H1 (cell line): ENCODE data around the gene MBD4. TPM values are rescaled to one million over a fixed set of nuclear protein-coding genes. Genes with fewer than 3 reads are reported as not detected.

Experiments used
- BACH1 ChIP-seq: IDR thresholded peaks from 2 replicates; pipeline ENCODE4 v1.6.1; 2012; ENCODE audit warnings: low read length, improper control_type of control experiment
- CBX5 ChIP-seq: fragments of 300-800, 300-1000 bp; sonication (generic); IDR thresholded peaks from 2 replicates; pipeline ENCODE4 v1.7.1; 2016; ENCODE audit warnings: antibody characterized with exemption, low read length, low read depth
- GTF2F1 ChIP-seq: IDR thresholded peaks from 2 replicates; pipeline ENCODE4 v1.6.1; 2012; ENCODE audit warnings: low read depth, low read length, improper control_type of control experiment, borderline replicate concordance
- polyA plus RNA-seq, 7 experiments: library from polyadenylated mRNA; depleted of rRNA in 3 of 7; stranded (reverse) in 5 of 7; unstranded in 2 of 7; fragments of >200 nt in 5 of 7; fragments of 200-250 nt in 2 of 7; gene quantifications; 1 replicate in 5 of 7; 2 replicates in 1 of 7; 4 replicates in 1 of 7; pipeline versions ENCODE4 v1.2.1 to v1.2.3, GENCODE V29; 2011 to 2013; ENCODE audit warnings: missing spikeins in 2 of 7, mixed read lengths in 2 of 7
- total RNA-seq: library from RNA; stranded (reverse); fragmentation: NEBNext Ultra II Directional; extraction: Animal tissue kit (Norgen Biotek cat#: 25700); gene quantifications from 2 replicates; pipeline ENCODE4 v1.2.1, GENCODE V29; 2021
- TF ChIP-seq, protein P1 (sequence below): IDR thresholded peaks from 2 replicates; pipeline ENCODE4 v1.6.1; 2012; ENCODE audit warnings: inconsistent platforms

MBD4 gene
- total and polyA plus RNA-seq, 2 of the 8 experiments (the other 6 are each of a cell fraction or from before 2014, with no cell fraction given): 11.2 to 35.8 TPM

DNA sequence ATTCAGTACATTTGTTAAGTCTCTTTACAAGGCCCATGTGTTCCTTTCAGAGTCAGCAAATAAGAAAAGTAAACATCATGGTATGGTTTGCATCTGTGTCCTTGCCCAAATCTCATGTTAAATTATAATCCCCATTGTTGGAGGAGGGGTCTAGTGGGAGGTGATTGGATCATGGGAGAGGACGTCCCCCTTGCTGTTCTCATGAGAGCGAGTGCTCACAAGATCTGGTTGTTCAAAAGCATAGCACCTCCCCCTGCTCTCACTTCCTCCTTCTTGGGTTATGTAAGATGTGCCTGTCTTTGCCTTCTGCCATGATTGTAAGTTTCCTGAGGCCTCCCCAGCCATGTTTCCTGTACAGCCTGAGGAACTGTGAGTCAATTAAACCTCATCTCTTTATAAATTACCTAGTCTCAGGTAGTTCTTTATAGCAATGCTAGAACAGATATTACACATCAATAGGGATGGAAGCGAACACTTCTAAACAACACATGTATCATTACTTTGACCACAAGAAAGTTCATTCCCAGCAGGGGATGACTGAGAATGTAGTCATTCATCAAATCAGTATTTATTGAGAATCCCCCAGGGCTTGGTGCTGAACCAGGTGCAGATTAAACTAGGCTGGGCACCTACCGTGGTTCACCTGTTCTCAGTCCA lies 15.4 kb downstream of the MBD4 start (continued):
- TF ChIP-seq CBX5 (no peak), BACH1 (no peak), GTF2F1 (no peak)
- TF ChIP-seq, protein P1, sequence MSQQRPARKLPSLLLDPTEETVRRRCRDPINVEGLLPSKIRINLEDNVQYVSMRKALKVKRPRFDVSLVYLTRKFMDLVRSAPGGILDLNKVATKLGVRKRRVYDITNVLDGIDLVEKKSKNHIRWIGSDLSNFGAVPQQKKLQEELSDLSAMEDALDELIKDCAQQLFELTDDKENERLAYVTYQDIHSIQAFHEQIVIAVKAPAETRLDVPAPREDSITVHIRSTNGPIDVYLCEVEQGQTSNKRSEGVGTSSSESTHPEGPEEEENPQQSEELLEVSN: no peak
